ENCODE results near the gene SNX18. TPM values are rescaled to one million over a fixed set of nuclear protein-coding genes. Genes with fewer than 3 reads are reported as not detected.

The SNX18 gene
- total and polyA plus RNA-seq, 12 donors: 4.1 to 31.0 (median 19.9) TPM

GRCh38 chr5:54570916-54571315 lies 53.4 kb downstream of the SNX18 start:
- DNase-seq (peak; percentile 14 to 30), ATAC-seq (peak in 6 of 8 donors; percentile 61 to 75 (median 65))
- no peaks in the 10 kb centered on the region for H3K27me3 ChIP-seq
- no peak overlapping the region for H3K4me3 ChIP-seq
- H3K36me3 ChIP-seq: no peaks in the 10 kb centered on the region
- intact Hi-C loops (cut with DNase I): no loop called here
- TF ChIP-seq CTCF (IDR thresholded peaks at IDR 0.05): no peak
- WGBS, 2 donors: 44 to 61% methylated on average over 5 of the region's 5 CpGs
- H3K9me3 ChIP-seq: no peaks in the 10 kb centered on the region
- H3K4me1 ChIP-seq: peaks cover 0 to 18% (median 15%) of the 10 kb centered on the region in 9 donors
- peak overlapping the region in 3 of 10 donors; percentile 26 to 36 (median 35) for H3K27ac ChIP-seq

GRCh38 chr5:54571462-54571861 lies 53.9 kb downstream of the SNX18 start:
- no peaks in the 10 kb centered on the region for H3K36me3 ChIP-seq
- 88 to 90% methylated on average over 5 of the region's 5 CpGs for WGBS, 2 donors

GRCh38 chr5:54573812-54574489 lies 56.4 kb downstream of the SNX18 start:
- Histone ChIP-seq H3K36me3 (no peaks in the 10 kb centered on the region), H3K4me1 (peaks cover 0 to 20% (median 15%) of the 10 kb centered on the region in 9 donors), H3K27ac (no peak overlapping the region), H3K9me3 (no peaks in the 10 kb centered on the region), H3K4me3 (no peak overlapping the region), H3K27me3 (no peaks in the 10 kb centered on the region)
- DNase-seq (no peak), ATAC-seq (no peak)
- intact Hi-C loops (cut with DNase I): no loop called here
- no peak for TF ChIP-seq CTCF (IDR thresholded peaks at IDR 0.05)
- WGBS, 2 donors: 91 to 93% methylated on average over 4 of the region's 4 CpGs

More at GRCh38 chr5:54571462-54571861, 53.9 kb downstream of the SNX18 start:
- Histone ChIP-seq H3K9me3 (no peaks in the 10 kb centered on the region), H3K27me3 (no peaks in the 10 kb centered on the region), H3K27ac (peak overlapping the region in 3 of 10 donors; percentile 34 to 36 (median 35)), H3K4me1 (peaks cover 0 to 18% (median 15%) of the 10 kb centered on the region in 9 donors), H3K4me3 (no peak overlapping the region)
- ATAC-seq (no peak), DNase-seq (no peak)
- intact Hi-C loops (cut with DNase I): no loop called here
- TF ChIP-seq CTCF (IDR thresholded peaks at IDR 0.05): no peak

- peak in 6 of 8 donors; percentile 32 to 53 (median 40) for ATAC-seq
- intact Hi-C loops (cut with DNase I): no loop called here
- H3K36me3 ChIP-seq: no peaks in the 10 kb centered on the region
Measured at GRCh38 chr5:54577528-54577927, 60.0 kb downstream of the SNX18 start.

More at GRCh38 chr5:54577528-54577927, 60.0 kb downstream of the SNX18 start:
- Histone ChIP-seq H3K4me1 (peaks cover 0 to 35% (median 9%) of the 10 kb centered on the region in 9 donors), H3K4me3 (no peak overlapping the region), H3K27ac (no peak overlapping the region), H3K27me3 (no peaks in the 10 kb centered on the region), H3K9me3 (no peaks in the 10 kb centered on the region)
- no peak for DNase-seq
- WGBS, 2 donors: 85 to 93% methylated on average over 5 of the region's 5 CpGs
- TF ChIP-seq CTCF (IDR thresholded peaks at IDR 0.05): no peak
